HepG2 (cell line): ENCODE results near the gene MSANTD2. TPM values are rescaled to one million over a fixed set of nuclear protein-coding genes. Genes with fewer than 3 reads are reported as not detected.

ENCODE experiments used
- ATAC-seq: fragments of 200-7000 bp; cut with Tn5 transposase; 3 replicates; pipeline ENCODE4 v1.9.1; 2020; ENCODE audit warnings: mild to moderate bottlenecking, moderate library complexity
- BruUV-seq: library from RNA; stranded (reverse); fragments of 400-500 nt; replicated peaks from 2 replicates; lab custom pipeline; 2021; lab: Mats Ljungman, UMichigan
- CTCF ChIA-PET: fragments of 300-600 bp; formaldehyde crosslinking; extraction: SDS; loops from one replicate; lab custom pipeline; 2021; ENCODE audit warnings: low total read pairs, inconsistent platforms, low intra/inter-chr PET ratio; lab: Yijun Ruan, JAX
- POLR2A ChIA-PET: fragments of 350-600 bp; sonication (Branson Sonifier 250); formaldehyde crosslinking; loops from one replicate; lab custom pipeline; 2020; ENCODE audit warnings: antibody characterized with exemption, inconsistent platforms; lab: Yijun Ruan, JAX
- DNase-seq: peaks from one replicate; pipeline ENCODE4 v3.0.0-alpha.2; 2015; ENCODE audit warnings: low spot score
- FAIRE-seq: peaks from 3 replicates; lab custom pipeline; 2011; peaks lifted over from hg19 to GRCh38; lab: Jason Lieb, UNC
- H2AFZ ChIP-seq: one replicate; pipeline ENCODE4 v1.6.1; 2011; ENCODE audit warnings: low read length, inconsistent platforms
- H3K27ac ChIP-seq: fragments of 300-600 bp; 3 replicates; pipeline ENCODE4 v1.8.0; 2011; ENCODE audit warnings: mixed run types, mild to moderate bottlenecking, mixed read lengths, low read length, inconsistent platforms; ENCODE audit not compliant: insufficient read depth; ENCODE audit errors: extremely low read length
- H3K27me3 ChIP-seq, 2 experiments: fragments of 200-600 bp in 1 of 2; 2 replicates in 1 of 2; 3 replicates in 1 of 2; pipeline versions ENCODE4 v1.6.0 to v1.8.0; 2011; ENCODE audit warnings: low read length in 2 of 2, mild to moderate bottlenecking in 2 of 2, moderate library complexity in 2 of 2, inconsistent platforms in 1 of 2; ENCODE audit not compliant: insufficient read depth in 2 of 2, control insufficient read depth in 1 of 2
- H3K36me3 ChIP-seq, 2 experiments: fragments of 200-600 bp in 1 of 2; replicated peaks in 1 of 2; 2 replicates in 1 of 2; 3 replicates in 1 of 2; pipeline versions ENCODE4 v1.5.1 to v1.8.0; 2011; ENCODE audit warnings: low read length in 2 of 2, inconsistent platforms in 1 of 2; ENCODE audit not compliant: insufficient read depth in 2 of 2, control insufficient read depth in 1 of 2
- H3K4me1 ChIP-seq: 2 replicates; pipeline ENCODE4 v1.5.1; 2012; ENCODE audit warnings: low read length, inconsistent platforms; ENCODE audit not compliant: insufficient read depth
- H3K4me2 ChIP-seq: 2 replicates; pipeline ENCODE4 v1.6.0; 2011; ENCODE audit warnings: low read depth, low read length, inconsistent platforms
- H3K4me3 ChIP-seq, 3 experiments: fragments of 200-600 bp in 1 of 3; sonication (generic), shearing (Covaris generic) in 1 of 3; replicated peaks in 1 of 3; 2 replicates each; pipeline ENCODE4 v1.5.1; 2011 to 2016; ENCODE audit warnings: low read length in 3 of 3, inconsistent platforms in 2 of 3, low read depth in 2 of 3, mild to moderate bottlenecking in 2 of 3, control low read depth in 1 of 3, mixed read lengths in 1 of 3; ENCODE audit not compliant: insufficient read depth in 1 of 3
- H3K79me2 ChIP-seq: one replicate; pipeline ENCODE4 v1.6.1; 2011; ENCODE audit warnings: low read length, inconsistent platforms; ENCODE audit not compliant: insufficient read depth
- H3K9ac ChIP-seq: 2 replicates; pipeline ENCODE4 v1.6.0; 2011; ENCODE audit warnings: mild to moderate bottlenecking, low read depth, low read length, inconsistent platforms; ENCODE audit not compliant: insufficient read depth
- H3K9me3 ChIP-seq: 2 replicates; pipeline ENCODE4 v1.5.1; 2012; ENCODE audit warnings: mild to moderate bottlenecking, low read length
- H4K20me1 ChIP-seq: 2 replicates; pipeline ENCODE4 v1.6.0; 2011; ENCODE audit warnings: inconsistent platforms, mild to moderate bottlenecking, low read length, moderate library complexity; ENCODE audit not compliant: insufficient read depth
- HNRNPLL ChIP-seq: fragments of 200-400 bp; formaldehyde crosslinking; IDR thresholded peaks from 2 replicates; pipeline ENCODE4 v1.6.1; 2017; ENCODE audit warnings: mild to moderate bottlenecking, low read depth, low read length; ENCODE audit not compliant: poor library complexity, severe bottlenecking
- JUNB ChIP-seq: sonication (generic); formaldehyde crosslinking; IDR thresholded peaks from 2 replicates; pipeline ENCODE4 v1.8.0; 2022; ENCODE audit warnings: missing genetic modification reagents, mild to moderate bottlenecking, borderline replicate concordance
- REXO4 ChIP-seq: sonication (generic); formaldehyde crosslinking; IDR thresholded peaks from 2 replicates; pipeline ENCODE4 v1.8.0; 2022; ENCODE audit warnings: missing genetic modification reagents, mild to moderate bottlenecking, borderline replicate concordance
- SMC3 ChIP-seq: IDR thresholded peaks from 2 replicates; pipeline ENCODE4 v1.6.1; 2011; ENCODE audit warnings: low read length, improper control_type of control experiment
- SNAI1 ChIP-seq: sonication (generic); formaldehyde crosslinking; IDR thresholded peaks from 2 replicates; pipeline ENCODE4 v1.5.0; 2020; ENCODE audit warnings: mild to moderate bottlenecking, missing genetic modification reagents, borderline replicate concordance
- YEATS2 ChIP-seq: sonication (generic); formaldehyde crosslinking; IDR thresholded peaks from 2 replicates; pipeline ENCODE4 v1.4.0; 2020; ENCODE audit warnings: missing genetic modification reagents, borderline replicate concordance
- ZFY ChIP-seq: sonication (generic); formaldehyde crosslinking; IDR thresholded peaks from 2 replicates; pipeline ENCODE4 v1.4.0; 2020; ENCODE audit warnings: missing genetic modification reagents
- ZNF205 ChIP-seq: IDR thresholded peaks from 2 replicates; pipeline ENCODE4 v1.6.1; 2018; ENCODE audit warnings: missing biosample characterization, missing genetic modification reagents
- ZNF333 ChIP-seq: sonication (generic); formaldehyde crosslinking; IDR thresholded peaks from 2 replicates; pipeline ENCODE4 v1.4.0; 2020; ENCODE audit warnings: mild to moderate bottlenecking, missing genetic modification reagents, borderline replicate concordance
- ZNF547 ChIP-seq: sonication (generic); formaldehyde crosslinking; IDR thresholded peaks from 2 replicates; pipeline ENCODE4 v1.5.1; 2020; ENCODE audit warnings: mild to moderate bottlenecking, missing genetic modification reagents
- WGBS: methylation state at CpG from one replicate; pipeline ENCODE4 v1.1.6; 2017; ENCODE audit warnings: low lambda C conversion rate; 5-methylcytosine and 5-hydroxymethylcytosine counted together
- in situ Hi-C: cut with HindIII; loops from 2 replicates; pipeline ENCODE4 v1.10.0; 2017; ENCODE audit warnings: low pct_unique_long_range_greater_than_20kb; ENCODE audit not compliant: extremely low pct_ligation_motif_present
- intact Hi-C: fragments of 100-400 bp; cut with micrococcal nuclease; formaldehyde crosslinking; loops from one replicate; pipeline ENCODE4 v1.10.0; 2022; ENCODE audit not compliant: unreplicated experiment
- polyA plus RNA-seq, 8 experiments: library from polyadenylated mRNA; depleted of rRNA in 3 of 8; stranded (reverse) in 7 of 8; unstranded in 1 of 8; fragments of >200 nt; fragmentation: Illumina TruSeq in 4 of 8; extraction: Trizol in 4 of 8; gene quantifications; 2 replicates each; pipeline versions ENCODE4 v1.2.1 to v1.2.3, GENCODE V29; 2011 to 2016; ENCODE audit warnings: low read depth in 4 of 8, missing spikeins in 1 of 8, mixed read lengths in 1 of 8; ENCODE audit not compliant: insufficient read depth in 1 of 8
- total RNA-seq, 5 experiments: library from RNA; depleted of rRNA; stranded (reverse); fragments of >200 nt; fragmentation: Illumina TruSeq; extraction: Trizol; gene quantifications; 2 replicates each; pipeline ENCODE4 v1.2.3, GENCODE V29; 2016; ENCODE audit warnings: low read depth in 1 of 5

The MSANTD2 gene
- total and polyA plus RNA-seq, 2 of the 13 experiments (the other 11 are each of a cell fraction or from before 2014, with no cell fraction given) = 8.7 to 10.1 TPM

DNA sequence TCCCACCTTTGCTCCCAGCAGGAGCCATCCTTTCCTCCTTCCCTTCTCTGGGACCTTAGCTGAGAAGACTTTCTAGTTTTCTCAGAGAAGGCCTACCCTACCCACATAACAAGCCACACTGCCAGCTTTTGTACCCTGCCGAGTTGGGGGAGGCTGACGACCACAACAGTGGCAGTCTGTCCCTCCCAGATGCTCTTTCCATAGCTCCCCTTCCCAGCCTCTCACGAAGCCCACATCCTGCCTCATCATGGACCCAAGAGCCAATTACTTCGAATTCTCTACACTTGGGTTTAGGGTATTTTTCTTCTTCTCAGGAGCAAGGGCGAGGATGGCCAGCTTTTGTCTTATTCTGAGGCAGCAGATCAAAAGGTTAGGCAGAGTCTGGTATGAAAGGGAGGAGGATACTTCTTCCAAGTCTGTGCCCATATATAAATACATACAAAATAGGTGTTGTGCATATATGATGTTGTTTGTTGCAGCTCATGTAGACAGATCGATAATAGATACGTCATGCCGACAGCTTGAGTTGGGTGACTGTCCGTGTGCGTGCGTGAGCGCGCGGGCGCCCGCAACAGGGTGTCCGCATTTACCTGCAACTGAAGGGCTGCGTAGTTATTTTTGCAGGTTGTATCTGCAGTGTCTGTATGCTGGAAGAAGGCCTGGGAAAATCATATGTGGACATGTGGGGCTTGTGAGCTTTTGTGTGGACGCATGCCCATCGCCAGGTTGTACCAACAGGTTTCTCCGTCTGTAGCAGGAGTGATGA lies 61.3 kb downstream of the MSANTD2 start (continued):
- TF ChIP-seq YEATS2 (CRISPR knock-in tag) (no peak), HNRNPLL (no peak), JUNB (CRISPR knock-in tag) (no peak), ZFY (CRISPR knock-in tag) (no peak)

DNA sequence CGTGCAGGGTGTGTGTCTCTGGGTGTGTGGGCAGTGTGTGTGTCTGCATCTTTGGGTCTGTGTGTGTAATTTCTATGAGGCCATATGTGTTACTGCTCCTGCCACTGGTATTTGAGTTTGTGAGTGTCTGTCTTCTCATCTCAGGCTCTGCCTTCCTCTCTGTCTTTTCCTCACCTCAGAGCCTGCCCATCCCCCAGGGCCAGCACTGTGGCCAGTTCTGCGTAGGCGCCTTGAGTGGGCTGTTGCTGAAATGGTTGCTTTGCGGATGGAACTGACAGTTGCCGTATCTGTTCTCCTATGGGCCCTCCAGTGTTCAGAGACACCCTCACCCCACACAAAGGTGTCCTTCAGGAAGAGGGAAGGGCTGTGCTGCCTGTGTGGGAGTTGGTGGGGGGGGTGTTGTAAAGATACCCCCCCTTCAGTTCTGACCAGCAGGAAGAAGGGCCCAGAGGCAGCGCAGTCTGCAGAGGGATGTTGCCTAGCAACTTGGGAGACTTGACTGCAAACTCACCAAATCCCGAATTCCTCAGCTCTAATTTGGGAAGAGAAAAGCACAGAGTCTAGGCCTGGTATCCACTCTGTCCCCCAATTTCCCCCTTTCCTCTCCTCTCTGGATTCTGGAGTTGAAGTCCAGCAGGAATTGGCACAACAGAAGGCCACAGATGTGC lies 62.4 kb downstream of the MSANTD2 start:
- peaks cover 2 to 65% of the 10 kb centered on the region in 2 experiments; a peak in 4 of 5 replicates for H3K27me3 ChIP-seq
- no peak overlapping the region for H3K4me3 ChIP-seq
- POLR2A ChIA-PET = interaction anchor here (1.0 kb wide), 1 partner anchor 9 kb away, joined by 3 read pairs; no protein-coding TSS in a partner anchor
- BruUV-seq = no TSS peak
- no peak overlapping the region for H3K9ac ChIP-seq
- DNase-seq (no peak), ATAC-seq (no peak)
- peaks cover 18% of the 10 kb centered on the region for H3K4me1 ChIP-seq
- H3K4me2 ChIP-seq = no peak overlapping the region
- no peak for TF ChIP-seq ZNF547 (CRISPR knock-in tag)
- no peak for TF ChIP-seq REXO4 (CRISPR knock-in tag)
- TF ChIP-seq SNAI1 (CRISPR knock-in tag) = no peak
- TF ChIP-seq SMC3 = no peak
- TF ChIP-seq ZNF205 = no peak
- no peak for TF ChIP-seq ZNF333
- TF ChIP-seq ZFY (CRISPR knock-in tag) = no peak
- TF ChIP-seq, all 625 proteins: peak for 0
- Histone ChIP-seq H2AFZ (no peak overlapping the region), H3K27ac (no peak overlapping the region), H3K9me3 (no peaks in the 10 kb centered on the region), H4K20me1 (no peaks in the 10 kb centered on the region), H3K79me2 (no peaks in the 10 kb centered on the region), H3K36me3 (no peaks in the 10 kb centered on the region)
- intact Hi-C loops = no loop called here
- in situ Hi-C loops = no loop called here
- CTCF ChIA-PET = no interaction called here
- 40% methylated on average over 6 of the region's 7 CpGs for WGBS
- no peak for FAIRE-seq
